Type B pancreatic cell (in vitro differentiated cells): ENCODE measurements around the gene FREM2. TPM values are rescaled to one million over a fixed set of nuclear protein-coding genes. Genes with fewer than 3 reads are reported as not detected.

ENCODE experiments used
- DNase-seq: peaks from one replicate; pipeline ENCODE4 v3.0.0; 2021; ENCODE audit warnings: mixed read lengths; ENCODE audit not compliant: unreplicated experiment; ENCODE audit errors: extremely low spot score
- H3K27ac Mint-ChIP-seq: 2 replicates; pipeline ENCODE4 v1.8.0; 2021; ENCODE audit warnings: mild to moderate bottlenecking, mixed read lengths
- H3K27me3 Mint-ChIP-seq: 2 replicates; pipeline ENCODE4 v1.8.0; 2021; ENCODE audit warnings: mixed read lengths
- H3K36me3 Mint-ChIP-seq: 2 replicates; pipeline ENCODE4 v1.8.0; 2021; ENCODE audit warnings: mixed read lengths
- H3K4me1 Mint-ChIP-seq: one replicate; pipeline ENCODE4 v1.8.0; 2021; ENCODE audit warnings: mixed read lengths; ENCODE audit not compliant: unreplicated experiment
- H3K4me3 Mint-ChIP-seq: 2 replicates; pipeline ENCODE4 v1.8.0; 2021; ENCODE audit warnings: mild to moderate bottlenecking, mixed read lengths
- H3K9me3 Mint-ChIP-seq: 2 replicates; pipeline ENCODE4 v1.8.0; 2021; ENCODE audit warnings: mixed read lengths
- CTCF ChIP-seq: fragments of 200-600 bp; sonication (generic); conservative IDR thresholded peaks from 2 replicates; pipeline ENCODE4 v1.5.0; 2021; ENCODE audit warnings: antibody characterized with exemption, mild to moderate bottlenecking
- total RNA-seq: library from RNA; stranded (reverse); gene quantifications from 2 replicates; pipeline ENCODE4 v1.2.1, GENCODE V29; 2021; ENCODE audit warnings: low replicate concordance

The FREM2 gene
- total RNA-seq, 1 donor from 2014 or later, result 42.8 TPM

DNA sequence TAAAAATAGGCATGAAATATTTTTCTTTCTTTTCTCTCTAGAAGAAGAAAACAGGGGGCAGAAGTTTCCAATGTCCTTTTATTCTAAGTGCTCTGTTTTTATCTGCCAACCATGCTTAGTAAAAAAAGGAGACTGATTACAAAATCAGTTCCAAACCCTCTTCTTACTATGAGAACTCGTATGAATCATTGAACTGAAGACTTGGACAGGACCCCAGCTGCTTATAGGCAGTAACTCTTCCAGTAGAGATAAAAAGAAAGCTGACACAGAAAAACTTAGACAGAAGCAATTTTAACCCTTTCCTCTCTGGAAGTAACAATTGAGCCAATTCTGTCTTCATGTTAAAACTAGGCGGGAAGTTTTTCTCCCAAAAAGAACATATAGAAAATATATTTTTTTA, 24.5 kb upstream of the FREM2 start:
- DNase-seq, result no peak
- Mint-ChIP-seq H3K9me3 (no peaks in the 10 kb centered on the region), H3K27me3 (no peaks in the 10 kb centered on the region), H3K36me3 (no peaks in the 10 kb centered on the region), H3K27ac (no peak overlapping the region), H3K4me3 (no peak overlapping the region), H3K4me1 (peaks cover 32% of the 10 kb centered on the region)
- no peak for TF ChIP-seq CTCF

GRCh38 chr13:38664906-38665305, 22.0 kb upstream of the FREM2 start:
- Mint-ChIP-seq H3K36me3 (no peaks in the 10 kb centered on the region), H3K4me3 (no peak overlapping the region), H3K27me3 (no peaks in the 10 kb centered on the region), H3K4me1 (peaks cover 32% of the 10 kb centered on the region), H3K27ac (no peak overlapping the region), H3K9me3 (no peaks in the 10 kb centered on the region)
- no peak for DNase-seq
- no peak for TF ChIP-seq CTCF

GRCh38 chr13:38667526-38668109, 19.3 kb upstream of the FREM2 start:
- H3K27me3 Mint-ChIP-seq, result no peaks in the 10 kb centered on the region
- H3K27ac Mint-ChIP-seq, result no peak overlapping the region
- no peak for TF ChIP-seq CTCF
- H3K36me3 Mint-ChIP-seq, result no peaks in the 10 kb centered on the region
- no peak overlapping the region for H3K4me3 Mint-ChIP-seq
- peaks cover 14% of the 10 kb centered on the region for H3K4me1 Mint-ChIP-seq
- DNase-seq, result no peak
- no peaks in the 10 kb centered on the region for H3K9me3 Mint-ChIP-seq

DNA sequence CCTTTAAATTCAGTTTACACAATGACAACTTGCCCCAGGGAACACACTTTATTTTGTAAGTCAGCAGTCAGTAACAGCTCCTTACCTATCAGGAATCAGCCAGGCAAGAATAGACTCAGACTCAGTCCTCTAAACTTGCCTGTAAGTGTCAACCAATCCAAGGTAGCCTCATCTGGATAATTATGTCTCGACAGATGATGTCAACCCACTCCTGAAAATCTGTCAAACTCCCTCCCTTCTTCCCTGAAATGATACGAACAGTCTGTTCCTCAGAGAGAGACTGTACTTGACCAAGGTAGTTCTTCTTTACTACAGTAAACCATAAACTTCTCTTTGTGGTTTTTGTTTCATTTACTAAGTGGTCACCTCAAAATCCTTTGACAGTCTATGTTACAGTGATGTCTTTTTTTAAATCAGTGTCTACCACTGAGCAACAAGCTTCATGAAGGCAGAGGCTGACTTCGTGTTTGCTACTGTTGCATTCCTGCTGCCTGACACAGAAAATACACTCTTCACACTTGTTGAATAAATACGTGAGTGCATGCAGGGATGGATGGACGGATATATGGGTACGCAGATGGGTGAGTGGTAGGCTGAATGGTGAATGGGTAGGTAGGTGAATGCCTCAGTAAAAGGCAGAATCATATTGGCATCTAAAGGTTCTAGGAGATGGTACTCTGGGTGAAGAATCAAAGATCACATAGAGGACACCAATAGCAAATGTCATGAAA, 17.5 kb upstream of the FREM2 start:
- H3K9me3 Mint-ChIP-seq, result no peaks in the 10 kb centered on the region
- TF ChIP-seq CTCF, result no peak
- H3K27ac Mint-ChIP-seq, result no peak overlapping the region
- no peak overlapping the region for H3K4me3 Mint-ChIP-seq
- H3K4me1 Mint-ChIP-seq, result no peaks in the 10 kb centered on the region
- no peaks in the 10 kb centered on the region for H3K27me3 Mint-ChIP-seq
- no peak for DNase-seq
- H3K36me3 Mint-ChIP-seq, result no peaks in the 10 kb centered on the region

DNA sequence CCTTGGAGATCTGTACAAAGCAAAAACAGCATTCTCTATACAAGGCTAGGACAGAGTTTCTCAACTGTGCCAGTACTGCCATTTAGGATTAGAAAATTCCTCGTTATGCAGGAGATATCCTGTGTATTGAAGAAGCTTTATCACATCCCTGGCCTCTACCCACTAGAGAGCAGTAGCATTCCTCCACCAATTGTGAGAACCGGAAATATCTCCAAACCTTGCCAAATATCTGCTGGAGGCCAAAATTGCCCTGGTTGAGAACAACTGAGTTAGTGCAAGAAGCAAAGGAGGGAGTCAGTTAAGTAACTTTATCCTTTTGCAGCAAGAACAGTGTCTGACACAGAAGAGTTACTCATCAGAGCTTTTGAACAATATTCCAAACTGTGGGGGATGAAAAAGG, 16.2 kb upstream of the FREM2 start:
- Mint-ChIP-seq H3K4me3 (no peak overlapping the region), H3K27ac (no peak overlapping the region), H3K4me1 (no peaks in the 10 kb centered on the region), H3K9me3 (no peaks in the 10 kb centered on the region), H3K36me3 (no peaks in the 10 kb centered on the region), H3K27me3 (no peaks in the 10 kb centered on the region)
- TF ChIP-seq CTCF, result no peak
- DNase-seq, result no peak
